NCI-H128 (cell line): ENCODE measurements around the gene ISL2.
A peak's percentile ranks its signal among the peaks of the same experiment; 100 is the strongest.
"Not testable (repeated sequence)": the region's sequence is repeated elsewhere in the genome, so short reads cannot be mapped to it uniquely, and the experiment has no call there.

Experiments used
- DNase-seq: peaks from one replicate; lab custom pipeline; 2025; ENCODE audit not compliant: unreplicated experiment; lab: John Stamatoyannopoulos, UW

ISL2 gene

GRCh38 chr15:76336254-76337058 is at the start of gene ISL2:
Gene ISL2 (plus strand): TSS chr15:76336773. CDS start chr15:76336884, 111 bp downstream.
- no peak for DNase-seq

- no peak for DNase-seq
Observed at GRCh38 chr15:76289582-76289981, 47.0 kb upstream of the ISL2 start.

- DNase-seq = no peak
Observed at GRCh38 chr15:76293361-76293760, 43.2 kb upstream of the ISL2 start.

- DNase-seq = not testable (repeated sequence)
Observed at GRCh38 chr15:76294463-76294862, 42.1 kb upstream of the ISL2 start.

- DNase-seq = no peak
Observed at GRCh38 chr15:76296849-76297248, 39.7 kb upstream of the ISL2 start.

- not testable (repeated sequence) for DNase-seq
Observed at GRCh38 chr15:76297951-76298350, 38.6 kb upstream of the ISL2 start.

GRCh38 chr15:76298986-76299385 is 37.6 kb upstream of the ISL2 start:
- DNase-seq = no peak

GRCh38 chr15:76299786-76300185 is 36.8 kb upstream of the ISL2 start:
- no peak for DNase-seq

- DNase-seq = no peak
Observed at GRCh38 chr15:76303909-76304308, 32.7 kb upstream of the ISL2 start.

- no peak for DNase-seq
Observed at GRCh38 chr15:76309601-76310330, 26.8 kb upstream of the ISL2 start.

- DNase-seq = no peak
Observed at GRCh38 chr15:76310475-76311099, 26.0 kb upstream of the ISL2 start.

GRCh38 chr15:76311100-76311953 is 25.2 kb upstream of the ISL2 start, which contains the start of gene ETFA:
Gene ETFA (minus strand): TSS chr15:76311469. CDS start chr15:76311388, 81 bp downstream.
- DNase-seq = peak; percentile 88

GRCh38 chr15:76312540-76313174 is 23.9 kb upstream of the ISL2 start:
- no peak for DNase-seq

- DNase-seq = not testable (repeated sequence)
Observed at GRCh38 chr15:76313175-76313567, 23.4 kb upstream of the ISL2 start.

- DNase-seq = no peak
Observed at GRCh38 chr15:76313731-76314130, 22.8 kb upstream of the ISL2 start.

GRCh38 chr15:76320012-76320411 is 16.6 kb upstream of the ISL2 start:
- DNase-seq = no peak

GRCh38 chr15:76321171-76321570 is 15.4 kb upstream of the ISL2 start:
- DNase-seq = no peak

- no peak for DNase-seq
Observed at GRCh38 chr15:76321602-76322001, 15.0 kb upstream of the ISL2 start.

GRCh38 chr15:76324066-76324465 is 12.5 kb upstream of the ISL2 start:
- no peak for DNase-seq

GRCh38 chr15:76325704-76326103 is 10.9 kb upstream of the ISL2 start:
- DNase-seq = no peak
